GM18873 (cell line): ENCODE measurements around the gene ASPSCR1.

ENCODE experiments used
- ATAC-seq: cut with Tn5 transposase; IDR thresholded peaks from one replicate; pipeline ENCODE4 v1.9.1; 2021; ENCODE audit warnings: mild to moderate bottlenecking, moderate library complexity, moderate number of reproducible peaks; ENCODE audit not compliant: unreplicated experiment, low FRiP score

ASPSCR1 gene

DNA sequence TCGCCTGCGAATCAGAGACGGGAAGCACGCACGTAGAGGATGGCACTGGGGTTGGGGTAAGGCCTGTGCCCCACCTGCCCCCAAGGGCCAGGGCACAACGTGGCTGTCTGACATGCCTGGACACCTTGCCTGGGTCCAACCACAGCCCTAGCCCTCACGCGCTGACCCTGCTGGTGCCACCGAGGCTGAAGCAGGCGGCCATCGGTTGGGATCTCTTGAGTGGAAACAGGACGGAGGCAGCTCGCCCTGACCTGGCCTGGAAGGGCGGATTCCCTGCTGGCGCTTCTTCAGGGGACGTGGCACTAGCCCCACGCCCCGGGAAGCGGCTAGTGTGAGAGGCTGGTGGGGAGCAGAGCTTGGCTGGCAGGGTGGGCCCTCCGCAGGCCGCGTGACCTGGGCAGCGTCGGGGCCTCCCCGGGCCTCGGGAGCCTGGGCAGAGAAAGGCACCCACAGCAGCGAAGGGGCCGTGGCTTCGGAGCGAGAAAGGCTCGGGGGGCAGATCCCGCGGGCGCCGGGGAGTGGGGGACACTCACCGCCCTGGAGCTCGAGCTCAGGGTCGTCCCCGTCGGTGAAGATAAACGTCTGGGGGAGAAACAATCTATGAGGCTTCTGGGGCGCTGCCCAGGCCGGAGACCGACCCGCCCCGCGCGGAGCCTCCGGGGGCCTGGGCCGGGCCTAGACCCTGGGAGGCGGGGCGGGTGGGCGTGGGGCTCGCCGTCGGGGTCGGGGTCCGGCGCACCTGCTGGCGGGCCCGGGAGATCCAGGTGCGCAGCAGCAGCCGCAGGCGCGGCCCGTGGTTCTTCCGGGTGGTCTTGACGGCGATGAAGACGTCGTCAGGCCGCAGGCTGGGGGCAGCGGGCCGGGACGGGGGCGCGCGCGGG, 73.6 kb downstream of the ASPSCR1 start:
- no peak for ATAC-seq

DNA sequence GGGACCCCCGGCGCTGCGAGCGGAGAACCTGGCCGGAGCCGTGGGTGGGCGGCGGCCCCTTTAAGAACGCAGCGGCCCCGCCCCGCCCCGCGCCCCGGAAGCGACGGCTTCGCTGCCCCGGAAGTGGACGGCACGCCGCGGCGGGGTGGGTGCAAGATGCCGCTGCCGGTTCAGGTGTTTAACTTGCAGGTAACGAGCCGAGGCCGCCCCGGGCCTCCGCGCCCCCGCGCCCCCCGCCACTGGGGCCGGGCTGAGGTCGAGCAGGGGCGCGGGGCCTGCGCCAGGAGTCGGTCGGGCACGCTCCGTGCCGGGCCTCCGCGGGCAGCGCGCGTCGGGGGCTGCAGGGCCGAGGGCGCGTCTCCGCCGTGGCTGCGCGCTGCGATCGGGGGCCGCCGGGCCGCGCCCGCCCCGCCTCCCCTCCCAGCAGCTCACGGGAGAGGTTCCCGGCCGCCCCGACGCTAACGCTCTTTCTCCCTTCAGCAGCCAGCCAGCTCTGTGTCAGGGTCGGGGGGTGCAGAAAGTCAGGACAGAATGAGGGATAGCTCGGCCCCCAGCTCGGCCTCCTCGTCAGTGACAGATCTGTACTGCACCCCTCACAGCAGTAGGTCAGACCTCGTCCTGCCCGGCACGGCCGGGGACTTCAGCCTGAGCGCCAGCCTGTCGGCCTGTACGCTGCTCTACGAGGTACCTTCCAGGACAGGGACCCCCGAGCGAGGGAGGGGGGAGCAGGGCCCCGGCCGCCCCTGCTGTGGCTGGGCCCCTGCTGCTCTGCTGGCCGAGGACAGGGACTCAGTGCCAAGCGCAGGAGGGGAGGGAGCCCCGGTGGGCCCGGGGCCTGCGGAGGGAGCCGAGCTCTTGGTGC, 74.6 kb downstream of the ASPSCR1 start, which contains the start of the genes GPS1 and RFNG:
GPS1 (plus strand) TSS at position 123 of the 862 bp plus-strand sequence; CDS start at position 157, 34 bp downstream.
RFNG (minus strand) TSS at position 36 of the 862 bp plus-strand sequence. CDS start 45 bp downstream, outside the sequence.
- ATAC-seq, result no peak

DNA sequence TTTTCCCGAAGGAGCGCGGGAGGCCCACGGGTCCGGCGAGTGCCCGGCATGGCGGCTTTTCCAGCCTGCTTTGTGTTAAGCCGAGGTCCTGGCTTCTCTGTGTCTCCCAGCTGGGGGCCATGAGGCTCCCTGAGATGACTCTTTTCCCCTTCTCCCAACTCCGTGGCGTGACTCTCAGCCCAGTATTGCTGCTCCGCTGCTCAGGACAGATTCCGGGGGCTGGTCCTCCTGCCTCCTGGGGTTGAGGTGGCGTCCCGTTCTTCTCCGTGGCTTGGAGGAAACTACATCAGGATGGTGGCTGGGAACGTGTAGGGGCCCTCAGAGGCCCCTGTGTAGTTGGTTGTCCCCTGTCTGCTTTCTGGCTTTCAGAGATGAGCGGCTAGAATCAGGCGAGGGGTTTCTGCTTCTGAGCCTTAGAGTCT, 75.2 kb downstream of the ASPSCR1 start:
- no peak for ATAC-seq

DNA sequence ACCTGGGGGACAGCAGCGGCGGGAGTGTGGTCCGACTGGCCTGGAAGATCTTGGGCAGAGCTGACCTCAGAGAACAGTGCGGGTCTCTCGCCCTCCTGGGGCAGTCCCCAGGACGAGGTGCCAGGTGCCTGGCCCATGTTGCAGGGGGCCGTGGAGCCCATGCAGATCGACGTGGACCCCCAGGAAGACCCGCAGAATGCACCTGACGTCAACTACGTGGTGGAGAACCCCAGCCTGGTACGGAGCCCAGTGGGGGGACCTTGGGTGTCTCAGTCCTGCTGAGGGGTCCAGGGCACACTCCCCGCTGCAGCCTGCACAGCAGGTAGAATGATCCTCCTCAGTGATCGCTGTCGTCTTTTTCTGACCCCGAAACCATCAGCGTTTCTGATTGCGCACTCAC, 75.7 kb downstream of the ASPSCR1 start:
- ATAC-seq, result no peak

DNA sequence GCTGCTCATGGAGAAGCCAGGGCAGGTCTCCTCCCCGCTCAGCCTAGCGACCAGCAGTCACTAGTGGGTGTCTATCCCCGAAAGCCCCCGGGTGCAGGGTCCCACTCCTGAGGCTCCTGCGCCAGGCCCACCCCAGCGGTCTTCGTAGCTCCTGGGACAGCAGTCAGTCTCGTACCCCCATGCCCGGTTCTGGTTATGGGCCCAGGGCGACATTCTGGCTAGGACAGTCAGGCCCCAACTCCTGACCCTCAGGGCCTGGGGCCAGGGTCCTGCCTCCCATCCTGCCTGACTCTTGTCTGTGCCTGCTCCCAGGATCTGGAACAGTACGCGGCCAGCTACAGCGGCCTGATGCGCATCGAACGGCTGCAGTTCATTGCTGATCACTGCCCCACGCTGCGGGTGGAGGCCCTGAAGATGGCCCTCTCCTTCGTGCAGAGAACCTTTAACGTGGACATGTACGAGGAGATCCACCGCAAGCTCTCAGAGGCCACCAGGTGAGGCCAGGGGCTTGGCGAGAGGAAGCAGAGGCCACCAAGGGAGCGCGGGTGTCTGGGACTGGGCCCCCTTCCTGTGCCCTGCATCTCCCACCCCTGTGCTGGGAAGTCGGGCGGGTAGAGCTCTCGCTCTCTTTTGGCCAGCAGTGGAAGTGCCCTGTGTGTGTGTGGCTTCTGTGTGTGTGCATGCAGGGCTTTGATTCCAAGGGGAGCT, 76.3 kb downstream of the ASPSCR1 start:
- ATAC-seq, result no peak

DNA sequence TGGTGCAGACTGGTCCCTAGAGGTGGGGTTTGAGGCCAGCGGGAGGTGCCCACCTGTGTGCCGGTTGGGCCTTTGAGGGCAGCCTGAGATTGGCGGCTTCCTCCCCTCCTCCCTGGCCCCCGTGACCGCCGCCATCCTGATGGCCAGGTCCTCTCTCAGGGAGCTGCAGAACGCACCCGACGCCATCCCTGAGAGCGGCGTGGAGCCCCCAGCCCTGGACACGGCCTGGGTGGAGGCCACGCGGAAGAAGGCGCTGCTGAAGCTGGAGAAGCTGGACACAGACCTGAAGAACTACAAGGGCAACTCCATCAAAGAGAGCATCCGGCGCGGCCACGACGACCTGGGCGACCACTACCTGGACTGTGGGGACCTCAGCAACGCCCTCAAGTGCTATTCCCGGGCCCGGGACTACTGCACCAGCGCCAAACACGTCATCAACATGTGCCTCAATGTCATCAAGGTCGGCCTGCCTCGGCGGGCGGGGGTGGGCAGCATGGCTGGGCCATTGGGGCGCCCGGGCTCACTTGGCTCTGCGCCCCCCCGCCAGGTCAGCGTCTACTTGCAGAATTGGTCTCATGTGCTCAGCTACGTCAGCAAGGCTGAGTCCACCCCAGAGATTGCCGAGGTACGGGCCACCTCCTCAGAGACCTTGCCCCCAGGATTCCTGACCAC, 77.1 kb downstream of the ASPSCR1 start:
- no peak for ATAC-seq

DNA sequence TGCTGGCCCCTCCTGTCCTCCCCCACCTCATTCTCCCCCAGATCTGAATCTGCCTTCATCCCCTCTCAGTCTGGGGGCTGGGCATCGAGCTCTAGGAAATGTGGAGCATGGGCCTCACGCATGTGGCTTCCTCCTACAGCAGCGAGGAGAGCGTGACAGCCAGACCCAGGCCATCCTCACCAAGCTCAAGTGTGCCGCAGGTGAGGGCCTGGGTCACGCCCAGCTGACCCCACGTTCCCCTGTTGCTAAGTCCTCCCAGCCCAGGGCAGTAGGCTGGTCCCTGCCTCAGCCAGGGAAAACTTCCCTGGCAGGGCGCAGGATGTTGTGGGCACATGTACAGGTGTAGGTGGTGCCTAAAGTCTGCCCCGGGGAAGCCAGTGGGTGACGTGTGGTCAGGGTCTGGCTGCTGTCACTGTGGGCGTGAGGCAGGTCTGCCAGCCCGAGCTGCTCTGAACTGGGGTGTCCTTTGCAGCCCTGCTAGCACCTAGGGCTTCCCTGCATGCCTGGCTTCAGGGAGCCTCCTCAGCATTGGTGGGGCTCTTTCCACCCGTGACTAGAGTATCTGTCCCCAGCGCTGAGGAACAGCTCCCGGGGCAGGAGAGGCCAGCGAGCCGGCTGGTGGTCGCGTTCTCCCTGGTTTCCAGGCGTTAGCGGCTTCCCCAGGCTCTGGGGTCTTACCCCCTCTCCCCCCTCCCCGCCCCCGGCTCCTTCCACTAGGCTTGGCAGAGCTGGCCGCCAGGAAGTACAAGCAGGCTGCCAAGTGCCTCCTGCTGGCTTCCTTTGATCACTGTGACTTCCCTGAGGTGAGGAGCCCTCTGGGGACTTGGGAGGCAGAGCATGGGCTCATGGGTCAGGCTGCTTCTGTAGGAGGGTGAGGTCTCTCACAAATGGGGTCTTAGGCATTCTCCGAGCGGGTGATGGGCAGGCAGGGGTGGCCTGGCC, 77.9 kb downstream of the ASPSCR1 start:
- ATAC-seq, result no peak

DNA sequence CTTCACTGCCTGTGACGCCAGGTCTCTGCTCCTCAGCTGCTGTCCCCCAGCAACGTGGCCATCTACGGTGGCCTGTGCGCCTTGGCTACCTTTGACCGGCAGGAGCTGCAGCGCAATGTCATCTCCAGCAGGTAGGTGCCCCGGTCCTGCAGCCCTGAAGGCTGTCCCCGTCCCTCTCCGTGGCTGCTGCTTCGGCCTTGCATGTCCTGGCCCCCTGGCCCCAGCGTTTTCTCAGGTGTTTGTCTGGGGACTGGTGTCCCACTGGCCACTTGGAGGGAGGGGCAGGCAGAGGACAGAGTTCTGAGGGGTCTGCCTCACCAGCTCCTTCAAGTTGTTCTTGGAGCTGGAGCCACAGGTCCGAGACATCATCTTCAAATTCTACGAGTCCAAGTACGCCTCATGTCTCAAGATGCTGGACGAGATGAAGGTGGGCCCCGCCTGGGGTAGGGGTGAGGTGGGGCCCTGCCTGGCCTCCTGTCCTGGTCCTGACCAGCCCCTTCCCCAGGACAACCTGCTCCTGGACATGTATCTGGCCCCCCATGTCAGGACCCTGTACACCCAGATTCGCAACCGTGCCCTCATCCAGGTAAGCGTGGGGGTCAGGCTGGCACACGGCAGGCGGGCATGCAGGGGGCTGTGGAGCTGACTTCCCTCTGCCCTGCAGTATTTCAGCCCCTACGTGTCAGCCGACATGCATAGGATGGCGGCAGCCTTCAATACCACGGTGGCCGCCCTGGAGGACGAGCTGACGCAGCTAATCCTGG, 78.7 kb downstream of the ASPSCR1 start:
- ATAC-seq, result no peak

DNA sequence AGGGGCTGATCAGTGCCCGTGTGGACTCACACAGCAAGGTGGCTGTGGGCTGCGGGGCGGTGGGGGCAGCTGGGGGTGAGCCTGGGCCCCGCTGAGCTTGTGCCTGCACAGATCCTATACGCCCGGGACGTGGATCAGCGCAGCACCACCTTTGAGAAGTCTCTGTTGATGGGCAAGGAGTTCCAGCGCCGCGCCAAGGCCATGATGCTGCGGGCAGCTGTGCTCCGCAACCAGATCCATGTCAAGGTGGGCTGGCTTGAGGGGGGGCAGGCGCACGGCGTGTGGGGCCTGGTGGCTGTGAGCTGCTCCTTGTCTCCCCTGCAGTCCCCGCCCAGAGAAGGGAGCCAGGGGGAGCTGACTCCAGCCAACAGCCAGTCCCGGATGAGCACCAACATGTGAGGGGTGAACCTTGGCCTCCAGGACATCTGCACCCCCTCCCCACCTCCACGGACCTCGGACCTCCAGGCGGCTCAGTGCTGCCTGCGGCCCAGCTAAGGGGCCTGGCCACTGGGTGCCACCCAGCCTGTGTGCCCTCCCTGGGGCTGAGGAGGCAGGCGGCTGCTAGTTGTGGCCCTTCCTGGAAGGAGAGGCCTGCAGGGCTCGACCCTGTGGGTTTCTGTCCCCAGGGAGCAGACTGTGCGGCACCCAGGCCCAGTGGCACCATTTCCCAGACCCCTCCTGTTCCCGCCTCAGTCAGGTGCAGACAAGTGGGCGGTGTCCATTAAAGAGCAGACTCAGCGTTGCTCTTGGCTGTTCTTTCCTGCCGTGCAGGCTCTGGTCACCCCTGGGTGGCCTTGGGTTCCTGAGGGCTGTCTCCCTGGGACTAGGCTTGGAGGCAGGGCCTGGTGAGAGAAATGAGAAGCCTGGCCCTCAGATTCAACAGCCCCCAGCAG, 79.5 kb downstream of the ASPSCR1 start:
- ATAC-seq, result no peak

DNA sequence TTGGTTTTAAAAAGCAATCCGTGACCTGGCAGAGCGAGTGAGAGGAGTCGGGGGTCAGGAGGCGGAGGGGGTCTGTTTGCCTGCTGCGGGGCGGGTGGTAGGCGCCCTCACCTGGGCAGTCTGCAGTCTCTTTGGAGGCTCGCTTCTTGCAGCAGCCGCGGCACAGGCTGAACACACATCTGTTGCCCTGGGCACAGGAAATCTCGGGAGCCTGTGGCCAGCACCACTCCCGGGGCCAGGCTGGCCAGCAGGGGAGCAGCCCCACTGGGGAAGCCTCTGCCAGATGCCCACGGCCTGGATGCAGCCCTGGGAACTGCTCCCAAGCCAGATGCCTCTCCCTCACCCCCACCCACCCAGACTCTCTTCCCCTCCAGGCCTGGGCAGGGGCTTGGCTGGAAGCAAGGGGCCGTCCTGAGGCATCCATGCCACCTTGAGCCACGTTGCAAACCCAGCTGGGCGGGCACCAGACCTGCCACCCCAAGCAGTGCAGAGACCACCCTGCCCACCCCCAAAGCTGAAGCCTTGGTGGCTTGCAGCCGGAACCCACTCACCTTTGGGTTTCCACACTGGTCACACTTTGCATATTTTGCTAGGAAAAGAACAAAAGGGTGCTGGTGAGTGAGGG, 80.9 kb downstream of the ASPSCR1 start:
- ATAC-seq, result no peak

DNA sequence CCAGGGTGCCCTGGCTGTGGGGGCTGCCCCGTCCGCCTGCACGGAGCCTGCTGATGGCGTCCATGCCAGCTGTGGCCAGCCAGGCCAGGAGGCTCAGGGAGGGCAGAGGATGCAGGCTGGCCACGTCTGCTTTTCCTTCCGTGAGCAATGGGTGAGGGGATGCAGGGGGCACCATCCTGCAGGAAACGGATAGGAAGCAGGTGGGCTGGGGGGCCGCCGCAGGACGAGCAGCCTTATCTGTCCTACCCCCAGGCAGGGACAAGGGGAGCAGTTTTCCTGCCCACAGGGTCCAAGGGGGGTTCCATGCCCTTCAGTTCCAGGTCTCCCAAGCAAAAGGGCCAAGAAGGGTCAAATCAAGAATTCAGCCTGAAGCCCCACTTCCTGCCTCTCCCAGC, 81.4 kb downstream of the ASPSCR1 start:
- no peak for ATAC-seq

DNA sequence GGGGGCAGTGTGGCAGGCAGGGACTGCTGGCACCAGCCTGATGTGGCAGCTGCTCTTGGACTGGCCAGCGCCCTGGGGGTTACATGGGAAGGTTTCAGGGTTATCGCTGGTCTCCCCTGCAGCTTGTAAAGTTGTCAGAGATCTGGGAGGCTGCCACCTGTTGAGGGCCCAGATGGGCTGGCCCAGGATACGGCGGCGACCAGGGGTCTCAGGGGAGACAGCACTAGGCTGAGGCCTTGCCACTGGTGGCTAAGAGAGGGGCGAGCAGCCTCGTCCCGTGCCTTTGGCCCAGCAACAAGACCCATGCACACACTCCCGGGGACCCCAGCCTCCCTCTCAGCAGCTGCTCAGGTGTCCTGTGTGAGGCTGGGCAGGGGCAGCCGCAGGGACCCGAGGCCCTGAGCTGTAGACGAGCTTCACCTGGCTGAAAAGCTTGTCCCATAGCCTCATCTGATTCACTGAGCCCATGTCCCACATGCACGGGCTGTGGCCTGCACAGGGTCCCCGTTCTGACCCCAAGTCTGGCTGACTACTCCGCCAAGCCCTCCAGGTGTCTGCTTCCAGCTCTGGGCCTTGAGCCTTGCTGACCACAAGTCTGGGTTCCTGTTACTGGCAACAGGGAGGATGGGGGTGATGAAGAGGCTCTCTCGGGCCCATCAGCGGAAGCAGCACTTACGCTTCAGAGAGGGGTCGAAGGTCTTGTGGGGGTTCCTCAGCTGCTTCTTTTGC, 82.0 kb downstream of the ASPSCR1 start:
- ATAC-seq, result no peak

DNA sequence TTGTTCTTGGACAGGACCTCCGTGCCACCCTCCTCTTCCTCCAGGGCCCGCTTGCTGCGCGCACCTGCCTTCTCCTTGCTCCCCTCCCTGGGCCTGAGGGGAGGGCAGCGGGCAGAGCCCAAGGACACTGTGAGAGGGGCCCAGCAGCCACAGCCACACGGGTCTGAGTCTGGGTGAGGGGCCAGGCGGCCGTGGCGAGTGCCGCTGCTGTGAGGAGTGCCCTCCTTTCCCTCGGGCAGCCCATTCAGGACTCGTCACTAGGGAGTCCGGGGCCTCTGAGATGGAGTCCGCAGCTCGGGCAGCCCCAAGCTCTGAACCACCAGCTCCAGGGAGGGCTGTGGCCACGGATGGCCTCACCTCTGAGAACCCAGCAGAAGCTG, 82.6 kb downstream of the ASPSCR1 start:
- ATAC-seq, result no peak

DNA sequence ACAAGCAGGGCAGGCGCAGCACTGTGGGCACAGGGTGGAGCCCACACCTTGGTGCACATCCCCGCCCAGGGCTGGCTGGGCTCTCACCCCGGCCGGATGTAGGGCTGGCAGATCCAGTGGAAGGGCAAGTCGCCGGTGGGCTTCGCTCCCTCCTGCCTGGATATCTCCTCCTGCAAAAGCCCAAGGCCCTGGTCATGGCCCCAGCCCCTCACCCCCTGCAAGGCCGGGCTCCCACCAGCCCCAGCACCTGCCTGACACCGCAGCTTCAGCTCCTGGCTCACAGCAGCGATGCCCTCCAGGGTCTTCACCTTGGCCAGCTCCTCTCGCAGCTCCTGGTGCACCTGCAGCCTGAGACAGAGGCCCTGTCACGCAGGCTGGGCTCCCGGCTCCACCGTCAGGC, 83.2 kb downstream of the ASPSCR1 start:
- no peak for ATAC-seq

DNA sequence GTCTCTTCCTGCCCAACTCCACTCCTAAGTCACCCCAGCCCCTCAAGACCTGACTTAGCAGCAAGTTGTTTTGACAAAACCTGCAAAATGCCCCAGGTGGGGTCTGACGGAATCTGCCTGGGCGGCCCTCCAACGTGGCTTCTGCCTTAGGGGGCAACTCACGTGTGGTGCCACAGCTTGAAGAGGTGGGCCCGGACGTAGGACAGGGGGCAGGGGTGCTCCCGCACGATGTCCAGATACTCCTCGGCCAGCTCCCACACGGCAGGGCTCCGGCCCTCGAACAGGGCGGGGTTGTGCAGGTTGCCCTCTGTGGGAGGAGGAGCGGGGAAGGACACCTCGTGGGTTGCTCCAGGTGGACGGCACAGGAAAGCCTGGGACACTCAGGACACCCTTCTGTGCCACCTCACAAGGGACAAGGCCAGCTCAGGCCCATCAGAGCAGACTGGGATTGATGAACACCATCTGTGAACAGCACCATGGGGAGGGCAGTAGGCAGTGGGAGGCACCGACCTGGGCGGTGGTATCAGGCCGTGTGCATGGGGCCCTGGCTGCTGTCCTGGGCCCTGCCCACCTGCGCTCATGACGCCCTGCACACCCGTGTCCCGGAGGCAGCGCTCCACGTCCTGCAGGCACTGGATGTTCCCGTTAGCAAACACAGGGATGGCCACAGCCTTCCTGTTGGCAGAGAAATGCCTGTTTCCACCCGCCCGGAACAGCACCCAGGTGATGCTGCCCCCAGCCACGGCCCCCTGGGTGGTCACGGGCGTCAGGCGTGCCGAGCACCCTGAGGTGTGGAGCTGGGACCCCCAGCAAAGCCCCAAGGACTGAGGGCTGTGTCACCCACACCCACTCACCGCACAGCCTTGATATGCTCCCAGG, 83.9 kb downstream of the ASPSCR1 start:
- ATAC-seq, result no peak
